HepG2 (cell line): ENCODE data around the gene DOHH. TPM values are rescaled to one million over a fixed set of nuclear protein-coding genes. Genes with fewer than 3 reads are reported as not detected.

Experiments used
- ATF2 ChIP-seq: sonication (generic); formaldehyde crosslinking; IDR thresholded peaks from 2 replicates; pipeline ENCODE4 v1.4.0; 2020; ENCODE audit warnings: missing genetic modification reagents
- FOSL2 ChIP-seq: sonication (generic); formaldehyde crosslinking; IDR thresholded peaks from 2 replicates; pipeline ENCODE4 v1.4.0; 2020; ENCODE audit warnings: missing genetic modification reagents
- GPBP1L1 ChIP-seq: sonication (generic); formaldehyde crosslinking; IDR thresholded peaks from 2 replicates; pipeline ENCODE4 v1.5.0; 2020; ENCODE audit warnings: mild to moderate bottlenecking, missing genetic modification reagents
- PITX1 ChIP-seq: sonication (generic); formaldehyde crosslinking; IDR thresholded peaks from 2 replicates; pipeline ENCODE4 v1.5.1; 2020; ENCODE audit warnings: mild to moderate bottlenecking, missing genetic modification reagents
- POGZ ChIP-seq: sonication (generic); formaldehyde crosslinking; IDR thresholded peaks from 2 replicates; pipeline ENCODE4 v1.4.0; 2020; ENCODE audit warnings: mild to moderate bottlenecking, missing genetic modification reagents
- RFXANK ChIP-seq: IDR thresholded peaks from 2 replicates; pipeline ENCODE4 v1.6.1; 2016
- STAT5B ChIP-seq: sonication (generic); formaldehyde crosslinking; IDR thresholded peaks from 2 replicates; pipeline ENCODE4 v1.4.0; 2020; ENCODE audit warnings: missing genetic modification reagents
- ZBTB38 ChIP-seq: sonication (generic); formaldehyde crosslinking; IDR thresholded peaks from 2 replicates; pipeline ENCODE4 v1.5.1; 2020; ENCODE audit warnings: mild to moderate bottlenecking, missing genetic modification reagents
- ZNF264 ChIP-seq: sonication (generic); formaldehyde crosslinking; IDR thresholded peaks from 2 replicates; pipeline ENCODE4 v1.4.0; 2020; ENCODE audit warnings: missing genetic modification reagents
- ZNF274 ChIP-seq: sonication (generic); formaldehyde crosslinking; IDR thresholded peaks from 2 replicates; pipeline ENCODE4 v1.5.1; 2020; ENCODE audit warnings: mild to moderate bottlenecking, missing genetic modification reagents
- ZNF441 ChIP-seq: sonication (generic); formaldehyde crosslinking; IDR thresholded peaks from 2 replicates; pipeline ENCODE4 v1.7.0; 2021; ENCODE audit warnings: missing genetic modification reagents, borderline replicate concordance
- ZNF598 ChIP-seq: sonication (generic); formaldehyde crosslinking; IDR thresholded peaks from 2 replicates; pipeline ENCODE4 v1.5.1; 2020; ENCODE audit warnings: mild to moderate bottlenecking, missing genetic modification reagents, borderline replicate concordance
- ZNF616 ChIP-seq: sonication (generic); formaldehyde crosslinking; IDR thresholded peaks from 2 replicates; pipeline ENCODE4 v1.5.0; 2020; ENCODE audit warnings: low read depth, mild to moderate bottlenecking, missing genetic modification reagents
- polyA plus RNA-seq, 8 experiments: library from polyadenylated mRNA; depleted of rRNA in 3 of 8; stranded (reverse) in 7 of 8; unstranded in 1 of 8; fragments of >200 nt; fragmentation: Illumina TruSeq in 4 of 8; extraction: Trizol in 4 of 8; gene quantifications; 2 replicates each; pipeline versions ENCODE4 v1.2.1 to v1.2.3, GENCODE V29; 2011 to 2016; ENCODE audit warnings: low read depth in 4 of 8, missing spikeins in 1 of 8, mixed read lengths in 1 of 8; ENCODE audit not compliant: insufficient read depth in 1 of 8
- total RNA-seq, 5 experiments: library from RNA; depleted of rRNA; stranded (reverse); fragments of >200 nt; fragmentation: Illumina TruSeq; extraction: Trizol; gene quantifications; 2 replicates each; pipeline ENCODE4 v1.2.3, GENCODE V29; 2016; ENCODE audit warnings: low read depth in 1 of 5
- TF ChIP-seq, protein P1 (sequence below): sonication (generic); formaldehyde crosslinking; IDR thresholded peaks from 2 replicates; pipeline ENCODE4 v1.4.0; 2020; ENCODE audit warnings: missing genetic modification reagents
- TF ChIP-seq, protein P2 (sequence below): sonication (generic); formaldehyde crosslinking; IDR thresholded peaks from 2 replicates; pipeline ENCODE4 v1.5.1; 2020; ENCODE audit warnings: missing genetic modification reagents, mild to moderate bottlenecking, borderline replicate concordance
- TF ChIP-seq, protein P3 (sequence below): sonication (generic); formaldehyde crosslinking; IDR thresholded peaks from 2 replicates; pipeline ENCODE4 v1.5.1; 2020; ENCODE audit warnings: mild to moderate bottlenecking, missing genetic modification reagents, moderate library complexity
- TF ChIP-seq, protein P4 (sequence below): sonication (generic); formaldehyde crosslinking; IDR thresholded peaks from 2 replicates; pipeline ENCODE4 v1.5.0; 2020; ENCODE audit warnings: mild to moderate bottlenecking, missing genetic modification reagents, borderline replicate concordance

DOHH gene
- total and polyA plus RNA-seq, 2 of the 13 experiments (the other 11 are each of a cell fraction or from before 2014, with no cell fraction given): 3.5 to 13.7 TPM

GRCh38 chr19:3507371-3508120, 7.1 kb upstream of the DOHH start (continued):
- TF ChIP-seq, protein P1, sequence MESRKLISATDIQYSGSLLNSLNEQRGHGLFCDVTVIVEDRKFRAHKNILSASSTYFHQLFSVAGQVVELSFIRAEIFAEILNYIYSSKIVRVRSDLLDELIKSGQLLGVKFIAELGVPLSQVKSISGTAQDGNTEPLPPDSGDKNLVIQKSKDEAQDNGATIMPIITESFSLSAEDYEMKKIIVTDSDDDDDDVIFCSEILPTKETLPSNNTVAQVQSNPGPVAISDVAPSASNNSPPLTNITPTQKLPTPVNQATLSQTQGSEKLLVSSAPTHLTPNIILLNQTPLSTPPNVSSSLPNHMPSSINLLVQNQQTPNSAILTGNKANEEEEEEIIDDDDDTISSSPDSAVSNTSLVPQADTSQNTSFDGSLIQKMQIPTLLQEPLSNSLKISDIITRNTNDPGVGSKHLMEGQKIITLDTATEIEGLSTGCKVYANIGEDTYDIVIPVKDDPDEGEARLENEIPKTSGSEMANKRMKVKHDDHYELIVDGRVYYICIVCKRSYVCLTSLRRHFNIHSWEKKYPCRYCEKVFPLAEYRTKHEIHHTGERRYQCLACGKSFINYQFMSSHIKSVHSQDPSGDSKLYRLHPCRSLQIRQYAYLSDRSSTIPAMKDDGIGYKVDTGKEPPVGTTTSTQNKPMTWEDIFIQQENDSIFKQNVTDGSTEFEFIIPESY (CRISPR knock-in tag): peak; percentile 92
- peak; percentile 39 for TF ChIP-seq FOSL2 (CRISPR knock-in tag)
- TF ChIP-seq ZNF274 (CRISPR knock-in tag): peak; percentile 77; the same call in 1 of the 2 replicates
- TF ChIP-seq, protein P2, sequence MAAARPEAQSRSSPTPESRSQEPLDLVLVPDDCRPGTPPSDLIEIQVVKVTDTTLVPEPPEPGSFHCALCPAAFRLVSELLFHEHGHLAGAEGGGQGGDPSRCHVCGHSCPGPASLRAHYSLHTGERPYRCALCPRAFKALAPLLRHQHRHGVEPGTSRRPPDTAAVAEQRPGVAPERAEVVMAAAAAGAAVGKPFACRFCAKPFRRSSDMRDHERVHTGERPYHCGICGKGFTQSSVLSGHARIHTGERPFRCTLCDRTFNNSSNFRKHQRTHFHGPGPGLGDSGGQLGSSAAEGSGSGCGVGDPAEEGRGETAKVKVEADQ (CRISPR knock-in tag): 0 out of 2 replicates have a peak, but pooled peaks have one; percentile 57
- peak; percentile 25; the same call in 1 of the 2 replicates for TF ChIP-seq POGZ (CRISPR knock-in tag)
- peak; percentile 46; the same call in 1 of the 2 replicates for TF ChIP-seq ZNF264 (CRISPR knock-in tag)
- TF ChIP-seq, protein P3, sequence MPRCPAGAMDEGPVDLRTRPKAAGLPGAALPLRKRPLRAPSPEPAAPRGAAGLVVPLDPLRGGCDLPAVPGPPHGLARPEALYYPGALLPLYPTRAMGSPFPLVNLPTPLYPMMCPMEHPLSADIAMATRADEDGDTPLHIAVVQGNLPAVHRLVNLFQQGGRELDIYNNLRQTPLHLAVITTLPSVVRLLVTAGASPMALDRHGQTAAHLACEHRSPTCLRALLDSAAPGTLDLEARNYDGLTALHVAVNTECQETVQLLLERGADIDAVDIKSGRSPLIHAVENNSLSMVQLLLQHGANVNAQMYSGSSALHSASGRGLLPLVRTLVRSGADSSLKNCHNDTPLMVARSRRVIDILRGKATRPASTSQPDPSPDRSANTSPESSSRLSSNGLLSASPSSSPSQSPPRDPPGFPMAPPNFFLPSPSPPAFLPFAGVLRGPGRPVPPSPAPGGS (CRISPR knock-in tag): peak; percentile 71; the same call in 1 of the 2 replicates
- TF ChIP-seq ZNF616 (CRISPR knock-in tag): no peak
- no peak for TF ChIP-seq GPBP1L1
- no peak for TF ChIP-seq RFXANK
- peak; percentile 85 for TF ChIP-seq ATF2 (CRISPR knock-in tag)
- TF ChIP-seq ZNF598 (CRISPR knock-in tag): peak; percentile 70; the same call in 1 of the 2 replicates
- no peak for TF ChIP-seq STAT5B
- 0 out of 2 replicates have a peak, but pooled peaks have one; percentile 25 for TF ChIP-seq PITX1 (CRISPR knock-in tag)
- no peak for TF ChIP-seq ZNF441 (CRISPR knock-in tag)
- TF ChIP-seq ZBTB38 (CRISPR knock-in tag): peak; percentile 60; the same call in 1 of the 2 replicates
- TF ChIP-seq, protein P4, sequence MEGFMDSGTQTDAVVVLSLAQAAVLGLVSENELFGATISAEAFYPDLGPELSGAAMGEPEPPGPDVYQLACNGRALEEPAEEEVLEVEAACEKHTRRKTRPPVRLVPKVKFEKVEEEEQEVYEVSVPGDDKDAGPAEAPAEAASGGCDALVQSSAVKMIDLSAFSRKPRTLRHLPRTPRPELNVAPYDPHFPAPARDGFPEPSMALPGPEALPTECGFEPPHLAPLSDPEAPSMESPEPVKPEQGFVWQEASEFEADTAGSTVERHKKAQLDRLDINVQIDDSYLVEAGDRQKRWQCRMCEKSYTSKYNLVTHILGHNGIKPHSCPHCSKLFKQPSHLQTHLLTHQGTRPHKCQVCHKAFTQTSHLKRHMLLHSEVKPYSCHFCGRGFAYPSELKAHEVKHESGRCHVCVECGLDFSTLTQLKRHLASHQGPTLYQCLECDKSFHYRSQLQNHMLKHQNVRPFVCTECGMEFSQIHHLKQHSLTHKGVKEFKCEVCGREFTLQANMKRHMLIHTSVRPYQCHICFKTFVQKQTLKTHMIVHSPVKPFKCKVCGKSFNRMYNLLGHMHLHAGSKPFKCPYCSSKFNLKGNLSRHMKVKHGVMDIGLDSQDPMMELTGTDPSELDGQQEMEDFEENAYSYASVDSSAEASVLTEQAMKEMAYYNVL (CRISPR knock-in tag): peak; percentile 38; the same call in 1 of the 2 replicates
